Activated naive CD4-positive, alpha-beta T cell treated with anti-CD3 and anti-CD28 coated beads, Interleukin-2, amount 50 U/mL, for 24 hours (primary cell): ENCODE measurements around the gene PHF21A.
A peak's percentile ranks its signal among the peaks of the same experiment; 100 is the strongest.

Experiments used
- H3K27ac Mint-ChIP-seq: one replicate; pipeline ENCODE4 v1.8.0; 2021; ENCODE audit warnings: mild to moderate bottlenecking, mixed read lengths
- H3K27me3 Mint-ChIP-seq: one replicate; pipeline ENCODE4 v1.8.0; 2021; ENCODE audit warnings: mixed read lengths
- H3K36me3 Mint-ChIP-seq: one replicate; pipeline ENCODE4 v1.8.0; 2021; ENCODE audit warnings: mixed read lengths
- H3K4me1 Mint-ChIP-seq: one replicate; pipeline ENCODE4 v1.8.0; 2021; ENCODE audit warnings: mixed read lengths
- H3K4me3 Mint-ChIP-seq: one replicate; pipeline ENCODE4 v1.8.0; 2021; ENCODE audit warnings: mild to moderate bottlenecking, mixed read lengths
- H3K9me3 Mint-ChIP-seq: one replicate; pipeline ENCODE4 v1.8.0; 2021; ENCODE audit warnings: mixed read lengths

The PHF21A gene

DNA sequence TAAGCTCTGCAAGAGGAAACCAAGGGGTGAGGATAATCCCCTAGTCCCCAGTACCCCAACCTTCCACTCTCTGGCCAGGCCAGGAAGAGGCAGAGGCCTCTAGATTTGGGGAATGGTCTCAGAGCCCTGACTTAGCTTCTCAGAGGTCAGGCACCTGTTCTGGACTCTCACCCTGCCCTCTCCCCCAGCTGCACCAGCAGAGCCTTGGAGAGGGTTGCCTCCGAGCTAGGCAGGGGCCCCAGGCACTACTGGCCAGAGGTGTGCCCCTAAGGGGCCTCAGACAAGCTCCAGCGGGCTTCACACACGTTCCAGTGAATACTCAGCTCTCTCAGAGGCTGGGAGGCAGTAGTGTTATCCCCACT lies 222.2 kb downstream of the PHF21A start:
- Mint-ChIP-seq H3K4me1 (no peaks in the 10 kb centered on the region), H3K27me3 (peaks cover 17% of the 10 kb centered on the region), H3K36me3 (peaks cover 2% of the 10 kb centered on the region), H3K27ac (no peak overlapping the region), H3K9me3 (no peaks in the 10 kb centered on the region), H3K4me3 (peak overlapping the region; percentile 68)

DNA sequence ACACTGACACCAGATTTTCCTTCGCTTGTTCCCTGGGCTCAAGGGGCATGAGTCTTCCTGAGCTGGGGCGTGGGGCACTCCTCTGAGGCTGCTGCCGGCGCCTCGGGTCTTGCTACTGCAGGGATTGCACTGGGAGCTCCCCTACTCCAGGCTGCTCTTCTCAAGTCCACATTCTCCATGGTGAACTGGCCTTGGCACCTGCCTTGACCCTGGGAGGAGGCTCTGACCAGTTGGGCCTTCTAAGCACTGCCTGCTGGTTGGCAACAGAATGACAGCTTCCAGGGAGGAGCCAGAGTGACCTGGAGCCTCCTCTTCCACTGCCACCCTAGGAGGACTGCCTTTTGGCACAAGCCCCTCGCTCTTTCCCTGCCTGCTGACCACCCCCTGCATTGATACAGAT lies 223.7 kb downstream of the PHF21A start:
- Mint-ChIP-seq H3K27ac (no peak overlapping the region), H3K27me3 (peaks cover 19% of the 10 kb centered on the region), H3K4me1 (no peaks in the 10 kb centered on the region), H3K36me3 (peaks cover 2% of the 10 kb centered on the region), H3K9me3 (no peaks in the 10 kb centered on the region), H3K4me3 (no peak overlapping the region)

DNA sequence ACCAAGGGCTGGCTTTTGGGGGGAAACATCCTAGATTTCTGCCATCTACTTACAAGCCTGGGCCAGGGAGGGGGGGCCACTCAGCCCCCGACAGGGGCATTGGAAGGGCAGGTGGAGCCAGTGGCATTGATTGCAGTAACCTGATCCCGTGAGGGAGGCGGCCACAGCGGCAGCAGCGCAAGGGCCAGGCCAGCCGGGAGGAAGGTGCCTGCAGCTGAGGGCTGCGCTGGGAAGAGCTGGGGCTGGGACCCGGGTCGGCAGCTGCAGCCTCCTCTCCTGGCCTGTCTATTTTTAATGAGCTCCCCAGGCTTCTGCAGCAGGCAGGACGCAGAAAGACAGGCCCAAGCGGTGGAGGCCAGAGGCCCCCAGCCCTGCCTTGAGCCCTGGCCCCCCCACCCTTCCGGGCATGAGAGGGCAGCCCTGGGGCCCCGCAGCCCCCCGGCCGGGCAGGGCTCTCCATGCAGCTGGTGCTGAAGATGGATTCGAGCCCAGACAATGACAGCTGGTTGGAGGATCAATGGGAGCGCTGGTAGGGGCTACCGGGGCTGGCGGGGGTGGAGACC lies 224.8 kb downstream of the PHF21A start:
- H3K4me1 Mint-ChIP-seq = no peaks in the 10 kb centered on the region
- H3K27ac Mint-ChIP-seq = no peak overlapping the region
- H3K36me3 Mint-ChIP-seq = peaks cover 2% of the 10 kb centered on the region
- H3K4me3 Mint-ChIP-seq = no peak overlapping the region
- peaks cover 19% of the 10 kb centered on the region for H3K27me3 Mint-ChIP-seq
- no peaks in the 10 kb centered on the region for H3K9me3 Mint-ChIP-seq

DNA sequence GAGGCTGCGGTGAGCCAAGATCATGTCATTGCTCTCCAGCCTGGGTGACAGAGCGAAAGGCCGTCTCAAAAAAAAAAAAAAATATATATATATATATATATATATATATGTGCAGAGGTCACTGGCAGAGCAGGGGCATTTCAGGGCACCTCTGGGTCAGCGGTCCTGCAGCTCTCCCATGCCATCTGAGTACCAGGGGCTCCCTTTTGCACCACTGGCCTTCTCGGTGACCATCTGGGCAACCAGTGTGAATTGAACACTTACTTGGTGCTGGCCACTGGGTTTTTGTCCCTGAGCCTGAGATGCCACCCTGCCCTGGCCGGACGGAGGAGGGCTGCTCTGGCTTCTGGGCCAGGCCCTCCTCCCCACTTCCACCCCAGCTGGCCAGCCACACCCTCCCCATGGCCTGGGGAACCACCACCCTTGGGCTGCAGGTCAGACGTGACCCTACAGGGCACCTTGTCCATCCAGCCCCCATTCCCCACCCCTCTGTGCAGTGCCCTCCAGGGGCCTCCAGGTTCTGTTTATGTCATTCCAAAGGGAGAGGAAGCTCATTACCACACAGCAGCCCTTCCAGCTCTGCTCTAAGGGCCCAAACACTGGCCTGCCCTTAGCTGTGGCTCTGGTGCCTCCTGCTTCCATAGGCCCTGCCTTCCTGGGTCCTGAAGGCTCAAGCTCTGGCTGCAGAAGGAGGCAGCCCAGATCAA lies 225.5 kb downstream of the PHF21A start:
- H3K27me3 Mint-ChIP-seq = peaks cover 18% of the 10 kb centered on the region
- peaks cover 2% of the 10 kb centered on the region for H3K36me3 Mint-ChIP-seq
- H3K27ac Mint-ChIP-seq = no peak overlapping the region
- no peaks in the 10 kb centered on the region for H3K4me1 Mint-ChIP-seq
- no peaks in the 10 kb centered on the region for H3K9me3 Mint-ChIP-seq
- no peak overlapping the region for H3K4me3 Mint-ChIP-seq

DNA sequence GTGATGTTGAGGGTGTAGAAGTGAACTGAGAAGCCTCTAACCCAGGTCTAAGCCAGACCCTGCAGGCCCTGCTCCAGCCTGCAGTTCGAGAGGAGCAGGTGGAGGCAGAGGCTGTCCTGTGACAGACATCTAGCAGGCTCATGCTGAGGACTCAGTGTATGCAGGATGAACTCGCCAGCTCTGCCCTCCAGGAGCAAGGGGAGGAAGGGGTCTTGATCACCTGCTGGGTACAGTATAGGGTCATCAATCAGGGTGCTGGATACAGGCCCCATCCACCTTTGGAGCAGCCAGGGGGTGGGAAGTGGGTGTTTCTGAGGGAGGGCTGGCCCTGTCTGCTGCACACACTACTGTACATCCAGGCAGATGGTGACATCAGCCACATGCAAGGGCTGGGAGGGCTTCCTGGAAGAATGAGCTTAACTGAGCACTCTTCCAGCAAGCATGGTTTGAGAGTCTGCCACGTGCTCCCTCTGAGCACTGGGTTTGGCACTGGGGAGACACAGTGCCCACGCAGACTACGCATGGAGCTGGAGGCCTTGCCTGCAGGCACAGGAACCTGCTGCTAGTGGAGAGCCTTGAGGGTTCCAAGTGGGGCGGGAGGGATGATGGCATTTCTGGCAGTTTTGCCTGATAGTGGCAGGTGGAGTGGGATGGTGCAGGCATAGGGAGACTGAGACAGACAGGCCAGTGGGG lies 226.6 kb downstream of the PHF21A start:
- H3K27ac Mint-ChIP-seq = no peak overlapping the region
- no peaks in the 10 kb centered on the region for H3K4me1 Mint-ChIP-seq
- H3K36me3 Mint-ChIP-seq = peaks cover 2% of the 10 kb centered on the region
- peaks cover 15% of the 10 kb centered on the region for H3K27me3 Mint-ChIP-seq
- H3K9me3 Mint-ChIP-seq = no peaks in the 10 kb centered on the region
- no peak overlapping the region for H3K4me3 Mint-ChIP-seq

DNA sequence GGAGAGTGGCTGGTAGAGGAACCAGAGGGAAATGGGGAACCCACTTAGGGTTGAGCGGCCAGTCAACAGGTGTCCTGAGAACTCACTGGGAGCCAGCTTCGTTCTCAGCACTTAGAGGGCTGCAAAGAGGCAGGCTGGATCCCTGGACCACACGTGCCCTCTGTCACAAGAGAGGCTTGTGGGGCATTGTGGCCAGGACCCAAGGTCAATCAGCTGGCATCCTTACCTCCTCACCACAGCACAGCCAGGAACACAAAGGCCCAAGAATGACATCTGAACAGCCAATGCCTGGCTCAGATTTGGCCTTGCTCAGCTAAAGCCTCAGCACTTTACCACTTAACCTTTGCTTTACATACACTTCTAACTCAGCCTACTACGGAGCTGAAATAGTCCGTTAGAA lies 228.4 kb downstream of the PHF21A start:
- no peaks in the 10 kb centered on the region for H3K9me3 Mint-ChIP-seq
- H3K27ac Mint-ChIP-seq = no peak overlapping the region
- peaks cover 12% of the 10 kb centered on the region for H3K27me3 Mint-ChIP-seq
- H3K4me1 Mint-ChIP-seq = no peaks in the 10 kb centered on the region
- no peak overlapping the region for H3K4me3 Mint-ChIP-seq
- no peaks in the 10 kb centered on the region for H3K36me3 Mint-ChIP-seq

DNA sequence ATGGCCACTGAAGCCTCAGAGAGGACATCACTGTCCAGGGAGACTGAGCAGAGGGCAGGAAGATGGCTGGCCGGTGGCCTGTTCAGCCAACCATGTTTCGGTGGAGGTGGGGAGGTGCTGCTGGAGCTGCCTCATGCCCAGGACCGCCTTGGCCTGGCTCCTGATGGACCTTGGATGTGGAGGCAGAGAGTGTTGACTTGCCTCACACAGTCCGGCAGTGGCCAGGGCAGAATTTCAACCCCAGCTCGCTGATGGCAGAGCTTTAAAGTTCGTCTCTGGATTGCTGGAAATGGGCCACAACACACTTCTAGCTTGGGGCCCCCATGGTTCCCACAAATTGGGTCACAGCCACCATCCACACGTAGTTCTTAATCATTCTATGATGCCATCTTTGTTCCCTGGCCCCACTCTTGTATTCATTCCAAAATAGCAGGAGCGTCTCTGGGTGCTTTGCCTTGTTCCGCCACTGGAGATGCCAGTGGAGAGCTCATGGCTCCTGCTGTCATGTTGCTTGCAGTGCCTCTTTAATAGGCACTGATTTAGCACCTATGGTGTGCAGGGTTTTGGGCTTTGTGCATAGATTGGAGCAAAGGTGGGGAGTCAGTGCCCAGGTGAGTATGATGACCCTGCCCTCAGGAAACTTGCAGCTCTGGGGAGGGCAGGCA lies 230.2 kb downstream of the PHF21A start:
- no peaks in the 10 kb centered on the region for H3K36me3 Mint-ChIP-seq
- H3K27me3 Mint-ChIP-seq = peaks cover 11% of the 10 kb centered on the region
- H3K4me1 Mint-ChIP-seq = no peaks in the 10 kb centered on the region
- H3K9me3 Mint-ChIP-seq = no peaks in the 10 kb centered on the region
- no peak overlapping the region for H3K27ac Mint-ChIP-seq
- no peak overlapping the region for H3K4me3 Mint-ChIP-seq

DNA sequence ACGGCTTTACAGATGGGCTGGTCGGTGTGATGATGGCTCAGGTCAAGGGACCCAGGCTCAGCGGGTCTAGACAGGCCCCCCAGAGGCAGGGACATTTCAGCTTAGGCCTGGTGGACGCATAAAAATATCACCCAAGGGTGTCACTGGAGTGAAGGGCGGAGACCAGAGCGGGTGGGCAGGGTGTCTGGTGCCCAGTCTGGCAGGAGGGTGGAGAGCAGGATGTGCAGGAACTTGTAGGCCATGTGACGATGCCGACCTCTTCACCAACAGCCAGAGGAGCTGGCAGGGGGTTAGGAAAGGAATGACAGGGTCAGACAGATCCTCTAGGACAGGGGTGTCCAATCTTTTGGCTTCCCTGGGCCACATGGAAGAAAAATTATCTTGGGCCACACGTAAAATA lies 231.3 kb downstream of the PHF21A start:
- no peak overlapping the region for H3K27ac Mint-ChIP-seq
- no peak overlapping the region for H3K4me3 Mint-ChIP-seq
- peaks cover 5% of the 10 kb centered on the region for H3K27me3 Mint-ChIP-seq
- peaks cover 2% of the 10 kb centered on the region for H3K36me3 Mint-ChIP-seq
- H3K9me3 Mint-ChIP-seq = no peaks in the 10 kb centered on the region
- peaks cover 3% of the 10 kb centered on the region for H3K4me1 Mint-ChIP-seq

DNA sequence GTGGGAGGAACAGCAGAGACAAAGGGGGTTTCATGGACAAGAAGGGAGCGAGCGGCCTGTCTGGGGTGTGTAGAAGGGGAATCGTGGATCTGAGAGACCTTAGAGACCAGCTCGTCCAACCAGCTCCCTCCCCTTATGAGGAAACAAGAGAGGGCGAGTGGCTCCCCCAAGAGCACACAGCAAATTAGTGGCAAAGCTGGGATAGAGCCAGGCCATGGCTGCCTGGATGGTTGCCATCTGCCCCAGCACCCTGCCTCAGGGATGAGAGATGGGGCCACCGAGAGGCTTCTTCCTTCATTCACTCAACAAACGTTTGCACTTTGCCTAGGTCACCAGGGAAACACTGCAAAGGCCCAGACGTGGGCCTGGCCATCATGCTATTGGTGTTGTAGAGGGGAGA lies 231.7 kb downstream of the PHF21A start:
- Mint-ChIP-seq H3K4me1 (peaks cover 7% of the 10 kb centered on the region), H3K27ac (no peak overlapping the region), H3K36me3 (peaks cover 2% of the 10 kb centered on the region), H3K27me3 (peaks cover 3% of the 10 kb centered on the region), H3K4me3 (no peak overlapping the region), H3K9me3 (no peaks in the 10 kb centered on the region)

DNA sequence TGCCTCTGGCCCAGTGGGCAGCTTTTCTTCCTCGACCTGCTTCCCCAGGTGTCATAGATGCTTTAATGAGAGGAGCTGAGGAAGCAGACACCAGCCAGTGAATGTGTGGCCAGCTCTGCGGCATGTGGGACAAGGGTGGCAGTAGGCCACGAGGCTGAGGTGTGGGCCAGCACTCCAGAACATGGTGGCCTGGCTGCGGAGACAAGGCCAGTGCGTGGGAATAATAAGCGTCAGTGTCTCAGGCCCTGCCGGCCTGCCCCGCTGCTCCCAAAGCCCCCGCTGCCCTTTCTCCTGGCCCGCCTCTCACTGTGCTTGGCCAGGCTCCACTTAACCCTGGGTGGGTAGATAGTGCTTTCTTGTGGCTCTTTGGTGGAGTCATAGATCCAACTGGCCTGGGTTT lies 233.7 kb downstream of the PHF21A start:
- Mint-ChIP-seq H3K27ac (no peak overlapping the region), H3K36me3 (peaks cover 2% of the 10 kb centered on the region), H3K4me1 (peaks cover 10% of the 10 kb centered on the region), H3K4me3 (no peak overlapping the region), H3K9me3 (no peaks in the 10 kb centered on the region), H3K27me3 (peaks cover 3% of the 10 kb centered on the region)

DNA sequence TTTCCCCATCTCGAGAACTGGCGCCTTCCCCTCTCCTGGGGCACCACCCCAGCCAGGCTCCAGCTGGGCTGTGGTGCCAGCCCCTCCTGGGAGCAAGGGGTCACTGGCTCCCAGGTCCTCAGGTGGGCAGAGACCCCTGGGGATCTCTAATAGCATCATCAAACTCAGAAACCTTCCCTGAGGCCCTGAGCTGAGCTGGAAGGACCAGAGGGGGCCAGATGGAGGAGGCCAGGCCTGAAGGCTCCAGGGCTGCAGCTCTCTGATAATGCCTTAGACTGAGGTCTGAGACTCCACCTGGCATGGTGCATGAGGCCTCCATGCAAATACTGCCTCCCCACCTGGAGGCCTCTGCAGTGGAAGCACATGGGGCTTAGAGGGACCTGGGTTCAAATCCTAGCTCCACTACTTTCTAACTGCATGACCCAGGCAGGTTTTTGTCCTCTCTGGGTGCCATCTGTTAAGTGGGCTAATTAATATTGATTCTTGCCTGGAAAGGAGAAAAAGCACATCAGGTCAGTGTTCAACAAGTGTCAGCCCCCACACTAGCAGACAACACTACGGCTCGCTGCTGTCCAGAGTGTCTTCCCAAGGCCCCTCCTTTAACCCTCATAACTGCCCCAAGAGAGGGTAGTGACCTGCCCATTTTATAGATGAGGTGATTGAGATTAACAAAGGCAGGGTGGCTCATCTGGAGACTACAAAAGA lies 234.3 kb downstream of the PHF21A start:
- no peak overlapping the region for H3K4me3 Mint-ChIP-seq
- H3K36me3 Mint-ChIP-seq = peaks cover 2% of the 10 kb centered on the region
- H3K4me1 Mint-ChIP-seq = peaks cover 10% of the 10 kb centered on the region
- H3K27ac Mint-ChIP-seq = no peak overlapping the region
- H3K27me3 Mint-ChIP-seq = peaks cover 3% of the 10 kb centered on the region
- H3K9me3 Mint-ChIP-seq = no peaks in the 10 kb centered on the region

DNA sequence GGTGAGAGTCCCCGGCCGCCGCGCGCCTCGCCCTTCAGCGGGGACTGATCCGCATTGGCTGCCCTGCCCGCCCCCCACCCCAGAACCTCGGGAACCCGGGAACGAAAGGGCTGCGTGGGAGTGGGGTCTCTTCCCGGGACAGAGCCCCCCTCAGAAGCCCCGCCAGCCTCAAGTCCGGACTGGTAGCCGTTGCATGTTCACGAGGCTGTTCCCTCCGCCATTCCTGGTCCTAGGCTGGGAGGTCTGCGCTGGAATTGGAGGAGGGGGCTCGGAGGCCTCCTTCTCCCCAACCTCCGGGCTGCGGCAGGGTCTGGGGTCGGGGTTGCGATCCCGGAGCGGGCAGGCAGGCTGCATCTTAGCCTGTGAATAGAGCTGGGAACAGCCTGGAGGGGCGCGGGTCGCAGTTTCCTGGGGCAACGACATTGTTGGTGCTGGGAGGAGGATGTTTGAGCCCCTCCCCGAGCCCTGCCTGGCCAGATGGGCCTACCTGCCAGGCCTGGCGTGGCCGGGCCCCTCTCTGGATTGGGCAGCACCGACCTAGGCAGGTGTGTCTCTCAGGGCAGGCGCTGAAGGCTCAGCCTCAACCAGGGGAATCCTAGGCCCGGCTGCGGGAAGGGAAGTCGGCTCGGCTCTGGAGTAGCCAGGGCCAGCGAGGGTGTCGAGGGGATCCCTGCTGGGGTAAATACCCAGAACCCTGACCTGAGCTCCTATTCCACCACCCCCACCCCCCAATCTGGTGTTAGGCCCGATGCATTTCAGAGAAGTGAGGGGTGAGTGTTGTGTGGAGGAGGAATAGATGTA lies 235.1 kb downstream of the PHF21A start:
- Mint-ChIP-seq H3K36me3 (peaks cover 2% of the 10 kb centered on the region), H3K4me1 (peaks cover 10% of the 10 kb centered on the region), H3K9me3 (no peaks in the 10 kb centered on the region), H3K27me3 (peaks cover 3% of the 10 kb centered on the region), H3K27ac (no peak overlapping the region), H3K4me3 (no peak overlapping the region)

DNA sequence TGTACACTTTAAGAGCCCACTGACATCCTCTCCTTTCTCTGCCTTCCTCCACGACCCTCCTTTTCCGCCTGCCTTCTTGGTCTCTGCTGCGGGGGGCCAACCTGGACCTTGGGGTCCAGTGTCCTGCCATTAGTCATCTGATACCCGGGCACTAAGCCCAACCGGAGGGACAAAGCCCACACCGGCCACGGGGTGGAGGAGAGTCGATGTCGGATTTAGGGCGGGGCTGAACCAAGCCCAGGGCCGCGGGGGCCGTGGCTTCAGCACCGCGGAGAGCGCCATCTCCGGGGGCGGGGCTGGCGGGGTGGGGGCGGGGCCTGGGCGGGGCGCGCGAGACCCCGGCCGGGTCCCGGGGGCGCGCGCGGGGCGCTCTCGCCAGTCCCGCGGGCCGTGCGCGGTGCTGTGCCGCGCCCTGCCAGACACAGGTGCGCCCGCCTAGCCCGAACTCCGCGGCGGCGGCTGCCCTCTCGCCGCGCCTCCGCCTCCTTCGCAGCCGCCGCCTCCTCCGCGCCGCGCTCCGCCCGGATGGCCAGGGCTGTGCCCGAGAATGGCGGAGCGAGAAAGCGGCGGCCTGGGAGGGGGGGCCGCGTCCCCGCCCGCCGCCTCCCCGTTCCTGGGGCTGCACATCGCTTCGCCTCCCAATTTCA lies 235.9 kb downstream of the PHF21A start, which contains the start of gene MAPK8IP1:
TSS of gene MAPK8IP1 (plus strand) at position 378 of the 647 bp plus-strand sequence. CDS start at position 548, 170 bp downstream.
- H3K27ac Mint-ChIP-seq = peak within 1 kb of the TSS; percentile 55

DNA sequence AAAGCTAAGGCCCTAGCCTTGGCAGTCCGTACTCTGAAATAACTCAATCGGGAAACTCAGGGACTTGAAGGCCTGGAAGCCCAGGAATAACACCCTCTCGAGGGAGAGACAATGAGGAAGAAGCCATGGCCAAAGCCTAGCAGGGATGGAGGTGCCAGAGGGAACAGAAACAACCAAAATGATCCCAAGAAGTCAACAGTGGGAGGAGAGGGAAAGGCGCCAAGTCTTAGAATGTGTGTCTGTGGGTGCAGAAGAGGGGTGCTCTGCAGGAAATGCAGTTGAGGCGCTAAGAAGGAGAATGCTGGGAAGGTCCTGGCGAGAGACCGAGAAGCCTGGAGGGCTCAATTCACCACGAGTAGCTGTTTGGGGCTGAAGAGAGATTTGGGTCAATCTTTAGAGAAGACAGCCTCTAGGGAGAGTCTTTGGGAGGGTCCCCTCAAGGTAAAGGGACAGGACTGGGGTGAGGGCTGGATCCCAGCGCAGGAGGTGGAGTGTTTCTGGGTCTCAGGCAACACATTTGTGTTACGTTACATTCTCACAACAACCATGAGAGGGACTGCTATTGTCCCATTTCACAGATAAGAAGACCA lies 236.6 kb downstream of the PHF21A start:
- Mint-ChIP-seq H3K27ac (no peak overlapping the region), H3K36me3 (peaks cover 6% of the 10 kb centered on the region), H3K4me1 (peaks cover 10% of the 10 kb centered on the region), H3K27me3 (peaks cover 3% of the 10 kb centered on the region), H3K9me3 (no peaks in the 10 kb centered on the region), H3K4me3 (peak overlapping the region; percentile 83)

More for the DNA sequence above, 235.9 kb downstream of the PHF21A start, which contains the start of gene MAPK8IP1:
- no peaks in the 10 kb centered on the region for H3K9me3 Mint-ChIP-seq
- H3K27me3 Mint-ChIP-seq = peaks cover 3% of the 10 kb centered on the region
- H3K36me3 Mint-ChIP-seq = peaks cover 4% of the 10 kb centered on the region
- peak within 1 kb of the TSS; percentile 83 for H3K4me3 Mint-ChIP-seq
- peaks cover 10% of the 10 kb centered on the region for H3K4me1 Mint-ChIP-seq
